GM23338 (cell line): Measurements from ENCODE around the gene TEX14. TPM values are rescaled to one million over a fixed set of nuclear protein-coding genes. Genes with fewer than 3 reads are reported as not detected.

ENCODE experiments used
- ATAC-seq: fragments of 200-7000 bp; cut with Tn5 transposase; 3 replicates; pipeline ENCODE4 v1.9.1; 2020
- DNase-seq: peaks from one replicate; pipeline ENCODE4 v3.0.0-alpha.2; 2015; ENCODE audit warnings: low spot score
- H2AFZ ChIP-seq: fragments of 200-600 bp; sonication (generic); 2 replicates; pipeline ENCODE4 v1.8.0; 2016; ENCODE audit warnings: antibody characterized with exemption, mild to moderate bottlenecking, moderate library complexity
- H3F3A ChIP-seq: fragments of 200-600 bp; sonication (generic); replicated peaks from 2 replicates; pipeline ENCODE4 v1.8.0; 2017; ENCODE audit warnings: antibody characterized with exemption, mixed run types, low read depth
- H3K27ac ChIP-seq: fragments of 200-600 bp; sonication (generic); 2 replicates; pipeline ENCODE4 v1.6.1; 2016; ENCODE audit warnings: low read depth
- H3K27me3 ChIP-seq: fragments of 200-600 bp; sonication (generic); 2 replicates; pipeline ENCODE4 v1.8.0; 2016; ENCODE audit warnings: mild to moderate bottlenecking, mixed run types, moderate library complexity; ENCODE audit not compliant: insufficient read depth
- H3K36me3 ChIP-seq: fragments of 200-600 bp; sonication (generic); 2 replicates; pipeline ENCODE4 v1.8.0; 2016; ENCODE audit warnings: mild to moderate bottlenecking; ENCODE audit not compliant: insufficient read depth
- H3K4me1 ChIP-seq: fragments of 200-600 bp; sonication (generic); 2 replicates; pipeline ENCODE4 v1.8.0; 2016; ENCODE audit warnings: mild to moderate bottlenecking, moderate library complexity; ENCODE audit not compliant: insufficient read depth
- H3K4me2 ChIP-seq: fragments of 200-600 bp; sonication (generic); 2 replicates; pipeline ENCODE4 v1.7.1; 2017; ENCODE audit warnings: mixed run types
- H3K4me3 ChIP-seq: fragments of 200-600 bp; sonication (generic); 2 replicates; pipeline ENCODE4 v1.6.1; 2016; ENCODE audit warnings: mixed run types
- H3K79me2 ChIP-seq: fragments of 200-600 bp; sonication (generic); replicated peaks from 2 replicates; pipeline ENCODE4 v1.8.0; 2017; ENCODE audit warnings: mild to moderate bottlenecking; ENCODE audit not compliant: insufficient read depth
- H3K9me2 ChIP-seq: fragments of 200-600 bp; sonication (generic); 2 replicates; pipeline ENCODE4 v1.8.0; 2017; ENCODE audit not compliant: insufficient read depth
- H4K20me1 ChIP-seq: fragments of 200-600 bp; sonication (generic); replicated peaks from 2 replicates; pipeline ENCODE4 v1.8.0; 2017; ENCODE audit warnings: mild to moderate bottlenecking; ENCODE audit not compliant: insufficient read depth
- H3K27ac Mint-ChIP-seq: 2 replicates; pipeline ENCODE4 v1.8.0; 2020; ENCODE audit warnings: inconsistent platforms, mild to moderate bottlenecking, moderate library complexity, mixed read lengths
- H3K27me3 Mint-ChIP-seq: 3 replicates; pipeline ENCODE4 v1.8.0; 2022; ENCODE audit warnings: low read depth, mild to moderate bottlenecking, moderate library complexity, mixed read lengths, inconsistent platforms; ENCODE audit not compliant: insufficient read depth, poor library complexity
- H3K36me3 Mint-ChIP-seq: 3 replicates; pipeline ENCODE4 v1.8.0; 2021; ENCODE audit warnings: low read depth, mild to moderate bottlenecking, inconsistent platforms, moderate library complexity, mixed read lengths
- H3K4me1 Mint-ChIP-seq: 3 replicates; pipeline ENCODE4 v1.8.0; 2020; ENCODE audit warnings: mild to moderate bottlenecking, inconsistent platforms, mixed read lengths
- H3K4me3 Mint-ChIP-seq: 3 replicates; pipeline ENCODE4 v1.8.0; 2021; ENCODE audit warnings: moderate library complexity, mild to moderate bottlenecking, inconsistent platforms, mixed read lengths
- H3K9me3 Mint-ChIP-seq: 3 replicates; pipeline ENCODE4 v1.8.0; 2020; ENCODE audit warnings: moderate library complexity, mild to moderate bottlenecking, inconsistent platforms, mixed read lengths
- CREB1 ChIP-seq: fragments of 250-450 bp; sonication (Bioruptor Pico); IDR thresholded peaks from 2 replicates; pipeline ENCODE4 v1.5.0; 2020; ENCODE audit warnings: low read depth, mild to moderate bottlenecking, moderate library complexity
- NANOG ChIP-seq: IDR thresholded peaks from 2 replicates; pipeline ENCODE4 v1.6.1; 2016; ENCODE audit warnings: antibody characterized with exemption, borderline replicate concordance
- ZNF331 ChIP-seq: fragments of 250-450 bp; sonication (Bioruptor Pico); IDR thresholded peaks from 2 replicates; pipeline ENCODE4 v1.5.0; 2020; ENCODE audit warnings: low read depth, mild to moderate bottlenecking, moderate library complexity
- polyA plus RNA-seq: library from polyadenylated mRNA; unstranded; fragments of >200 nt; fragmentation: Nextera tagmentation; extraction: Ambion mirVana; gene quantifications from 2 replicates; pipeline ENCODE4 v1.2.1, GENCODE V29; 2016
- total RNA-seq: library from RNA; depleted of rRNA; stranded (reverse); fragments of >200 nt; shearing (Covaris generic); gene quantifications from 2 replicates; pipeline ENCODE4 v1.2.3, GENCODE V29; 2014
- TF ChIP-seq, protein P1 (sequence below): fragments of 250-450 bp; sonication (Bioruptor Pico); IDR thresholded peaks from 2 replicates; pipeline ENCODE4 v1.5.0; 2020; ENCODE audit warnings: mild to moderate bottlenecking, moderate library complexity
- TF ChIP-seq, protein P2 (sequence below): IDR thresholded peaks from 2 replicates; pipeline ENCODE4 v1.6.1; 2016; ENCODE audit warnings: antibody characterized with exemption
- TF ChIP-seq, protein P3 (sequence below): IDR thresholded peaks from one replicate; pipeline ENCODE4 v1.6.1; 2018; ENCODE audit warnings: antibody characterized with exemption; ENCODE audit not compliant: unreplicated experiment

Gene TEX14
- total and polyA plus RNA-seq, 2 experiments from 2014 or later = 0.80 to 2.6 TPM

DNA sequence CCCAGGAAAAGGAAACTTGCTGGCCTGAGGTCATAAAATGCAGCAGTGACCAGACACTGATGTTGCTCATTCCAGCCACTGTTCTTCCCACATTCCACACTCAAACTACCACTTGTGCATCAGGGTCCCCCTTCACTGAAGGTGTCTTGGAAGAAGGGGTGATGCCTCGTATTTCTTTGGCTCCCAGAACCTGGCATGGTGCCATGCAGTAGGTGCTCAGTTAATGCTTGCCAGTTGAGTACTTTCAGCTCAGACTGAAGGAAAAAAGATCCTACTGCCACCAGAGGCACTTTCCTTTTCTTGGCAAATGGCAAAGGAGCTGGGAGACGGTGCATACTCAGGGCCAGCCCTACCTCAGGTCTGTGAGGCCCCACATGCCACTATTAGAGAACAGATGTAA is 73.5 kb downstream of the TEX14 start (continued):
- TF ChIP-seq, protein P1, sequence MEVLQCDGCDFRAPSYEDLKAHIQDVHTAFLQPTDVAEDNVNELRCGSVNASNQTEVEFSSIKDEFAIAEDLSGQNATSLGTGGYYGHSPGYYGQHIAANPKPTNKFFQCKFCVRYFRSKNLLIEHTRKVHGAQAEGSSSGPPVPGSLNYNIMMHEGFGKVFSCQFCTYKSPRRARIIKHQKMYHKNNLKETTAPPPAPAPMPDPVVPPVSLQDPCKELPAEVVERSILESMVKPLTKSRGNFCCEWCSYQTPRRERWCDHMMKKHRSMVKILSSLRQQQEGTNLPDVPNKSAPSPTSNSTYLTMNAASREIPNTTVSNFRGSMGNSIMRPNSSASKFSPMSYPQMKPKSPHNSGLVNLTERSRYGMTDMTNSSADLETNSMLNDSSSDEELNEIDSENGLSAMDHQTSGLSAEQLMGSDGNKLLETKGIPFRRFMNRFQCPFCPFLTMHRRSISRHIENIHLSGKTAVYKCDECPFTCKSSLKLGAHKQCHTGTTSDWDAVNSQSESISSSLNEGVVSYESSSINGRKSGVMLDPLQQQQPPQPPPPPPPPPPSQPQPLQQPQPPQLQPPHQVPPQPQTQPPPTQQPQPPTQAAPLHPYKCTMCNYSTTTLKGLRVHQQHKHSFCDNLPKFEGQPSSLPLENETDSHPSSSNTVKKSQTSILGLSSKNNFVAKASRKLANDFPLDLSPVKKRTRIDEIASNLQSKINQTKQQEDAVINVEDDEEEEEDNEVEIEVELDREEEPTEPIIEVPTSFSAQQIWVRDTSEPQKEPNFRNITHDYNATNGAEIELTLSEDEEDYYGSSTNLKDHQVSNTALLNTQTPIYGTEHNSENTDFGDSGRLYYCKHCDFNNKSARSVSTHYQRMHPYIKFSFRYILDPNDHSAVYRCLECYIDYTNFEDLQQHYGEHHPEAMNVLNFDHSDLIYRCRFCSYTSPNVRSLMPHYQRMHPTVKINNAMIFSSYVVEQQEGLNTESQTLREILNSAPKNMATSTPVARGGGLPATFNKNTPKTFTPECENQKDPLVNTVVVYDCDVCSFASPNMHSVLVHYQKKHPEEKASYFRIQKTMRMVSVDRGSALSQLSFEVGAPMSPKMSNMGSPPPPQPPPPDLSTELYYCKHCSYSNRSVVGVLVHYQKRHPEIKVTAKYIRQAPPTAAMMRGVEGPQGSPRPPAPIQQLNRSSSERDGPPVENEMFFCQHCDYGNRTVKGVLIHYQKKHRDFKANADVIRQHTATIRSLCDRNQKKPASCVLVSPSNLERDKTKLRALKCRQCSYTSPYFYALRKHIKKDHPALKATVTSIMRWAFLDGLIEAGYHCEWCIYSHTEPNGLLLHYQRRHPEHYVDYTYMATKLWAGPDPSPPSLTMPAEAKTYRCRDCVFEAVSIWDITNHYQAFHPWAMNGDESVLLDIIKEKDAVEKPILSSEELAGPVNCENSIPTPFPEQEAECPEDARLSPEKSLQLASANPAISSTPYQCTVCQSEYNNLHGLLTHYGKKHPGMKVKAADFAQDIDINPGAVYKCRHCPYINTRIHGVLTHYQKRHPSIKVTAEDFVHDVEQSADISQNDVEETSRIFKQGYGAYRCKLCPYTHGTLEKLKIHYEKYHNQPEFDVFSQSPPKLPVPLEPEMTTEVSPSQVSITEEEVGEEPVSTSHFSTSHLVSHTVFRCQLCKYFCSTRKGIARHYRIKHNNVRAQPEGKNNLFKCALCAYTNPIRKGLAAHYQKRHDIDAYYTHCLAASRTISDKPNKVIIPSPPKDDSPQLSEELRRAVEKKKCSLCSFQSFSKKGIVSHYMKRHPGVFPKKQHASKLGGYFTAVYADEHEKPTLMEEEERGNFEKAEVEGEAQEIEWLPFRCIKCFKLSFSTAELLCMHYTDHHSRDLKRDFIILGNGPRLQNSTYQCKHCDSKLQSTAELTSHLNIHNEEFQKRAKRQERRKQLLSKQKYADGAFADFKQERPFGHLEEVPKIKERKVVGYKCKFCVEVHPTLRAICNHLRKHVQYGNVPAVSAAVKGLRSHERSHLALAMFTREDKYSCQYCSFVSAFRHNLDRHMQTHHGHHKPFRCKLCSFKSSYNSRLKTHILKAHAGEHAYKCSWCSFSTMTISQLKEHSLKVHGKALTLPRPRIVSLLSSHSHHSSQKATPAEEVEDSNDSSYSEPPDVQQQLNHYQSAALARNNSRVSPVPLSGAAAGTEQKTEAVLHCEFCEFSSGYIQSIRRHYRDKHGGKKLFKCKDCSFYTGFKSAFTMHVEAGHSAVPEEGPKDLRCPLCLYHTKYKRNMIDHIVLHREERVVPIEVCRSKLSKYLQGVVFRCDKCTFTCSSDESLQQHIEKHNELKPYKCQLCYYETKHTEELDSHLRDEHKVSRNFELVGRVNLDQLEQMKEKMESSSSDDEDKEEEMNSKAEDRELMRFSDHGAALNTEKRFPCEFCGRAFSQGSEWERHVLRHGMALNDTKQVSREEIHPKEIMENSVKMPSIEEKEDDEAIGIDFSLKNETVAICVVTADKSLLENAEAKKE (CRISPR knock-in tag) = no peak
- no peak for TF ChIP-seq NANOG
- no peak for TF ChIP-seq ZNF331 (CRISPR knock-in tag)
- TF ChIP-seq, protein P2, sequence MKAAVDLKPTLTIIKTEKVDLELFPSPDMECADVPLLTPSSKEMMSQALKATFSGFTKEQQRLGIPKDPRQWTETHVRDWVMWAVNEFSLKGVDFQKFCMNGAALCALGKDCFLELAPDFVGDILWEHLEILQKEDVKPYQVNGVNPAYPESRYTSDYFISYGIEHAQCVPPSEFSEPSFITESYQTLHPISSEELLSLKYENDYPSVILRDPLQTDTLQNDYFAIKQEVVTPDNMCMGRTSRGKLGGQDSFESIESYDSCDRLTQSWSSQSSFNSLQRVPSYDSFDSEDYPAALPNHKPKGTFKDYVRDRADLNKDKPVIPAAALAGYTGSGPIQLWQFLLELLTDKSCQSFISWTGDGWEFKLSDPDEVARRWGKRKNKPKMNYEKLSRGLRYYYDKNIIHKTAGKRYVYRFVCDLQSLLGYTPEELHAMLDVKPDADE = no peak

DNA sequence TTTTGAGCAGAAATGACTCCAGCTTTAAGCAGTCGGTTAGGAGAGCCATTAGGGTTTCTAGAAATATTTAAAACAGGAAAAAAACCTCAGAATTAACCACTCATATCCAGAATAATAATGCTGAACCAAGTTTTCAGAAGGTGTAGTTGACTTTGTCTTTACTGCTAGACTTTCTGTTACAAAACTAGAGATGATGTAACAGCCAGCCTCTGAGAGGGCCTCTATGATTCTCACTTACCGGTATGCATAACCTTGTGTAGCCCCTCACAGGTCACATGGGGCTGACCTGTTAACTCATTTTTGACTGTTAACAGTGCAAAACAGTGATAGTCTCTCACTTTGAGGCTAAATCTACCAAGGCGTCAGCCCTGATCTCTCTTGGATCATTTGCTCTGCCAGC is 74.3 kb downstream of the TEX14 start:
- Histone ChIP-seq H3K27ac (no peak overlapping the region), H3K9me2 (no peaks in the 10 kb centered on the region), H3K36me3 (no peaks in the 10 kb centered on the region), H3K4me1 (no peaks in the 10 kb centered on the region), H4K20me1 (no peaks in the 10 kb centered on the region), H2AFZ (no peak overlapping the region), H3K79me2 (no peaks in the 10 kb centered on the region), H3K27me3 (no peaks in the 10 kb centered on the region), H3F3A (no peaks in the 10 kb centered on the region), H3K4me2 (no peak overlapping the region), H3K4me3 (no peak overlapping the region)
- H3K36me3 Mint-ChIP-seq = no peaks in the 10 kb centered on the region
- no peak overlapping the region for H3K27ac Mint-ChIP-seq
- DNase-seq (no peak), ATAC-seq (no peak)
- H3K4me1 Mint-ChIP-seq = peaks cover 11% of the 10 kb centered on the region
- no peaks in the 10 kb centered on the region for H3K9me3 Mint-ChIP-seq
- no peak overlapping the region for H3K4me3 Mint-ChIP-seq
- H3K27me3 Mint-ChIP-seq = no peaks in the 10 kb centered on the region
- TF ChIP-seq CREB1 (CRISPR knock-in tag) (no peak), NANOG (no peak)
- TF ChIP-seq, protein P3, sequence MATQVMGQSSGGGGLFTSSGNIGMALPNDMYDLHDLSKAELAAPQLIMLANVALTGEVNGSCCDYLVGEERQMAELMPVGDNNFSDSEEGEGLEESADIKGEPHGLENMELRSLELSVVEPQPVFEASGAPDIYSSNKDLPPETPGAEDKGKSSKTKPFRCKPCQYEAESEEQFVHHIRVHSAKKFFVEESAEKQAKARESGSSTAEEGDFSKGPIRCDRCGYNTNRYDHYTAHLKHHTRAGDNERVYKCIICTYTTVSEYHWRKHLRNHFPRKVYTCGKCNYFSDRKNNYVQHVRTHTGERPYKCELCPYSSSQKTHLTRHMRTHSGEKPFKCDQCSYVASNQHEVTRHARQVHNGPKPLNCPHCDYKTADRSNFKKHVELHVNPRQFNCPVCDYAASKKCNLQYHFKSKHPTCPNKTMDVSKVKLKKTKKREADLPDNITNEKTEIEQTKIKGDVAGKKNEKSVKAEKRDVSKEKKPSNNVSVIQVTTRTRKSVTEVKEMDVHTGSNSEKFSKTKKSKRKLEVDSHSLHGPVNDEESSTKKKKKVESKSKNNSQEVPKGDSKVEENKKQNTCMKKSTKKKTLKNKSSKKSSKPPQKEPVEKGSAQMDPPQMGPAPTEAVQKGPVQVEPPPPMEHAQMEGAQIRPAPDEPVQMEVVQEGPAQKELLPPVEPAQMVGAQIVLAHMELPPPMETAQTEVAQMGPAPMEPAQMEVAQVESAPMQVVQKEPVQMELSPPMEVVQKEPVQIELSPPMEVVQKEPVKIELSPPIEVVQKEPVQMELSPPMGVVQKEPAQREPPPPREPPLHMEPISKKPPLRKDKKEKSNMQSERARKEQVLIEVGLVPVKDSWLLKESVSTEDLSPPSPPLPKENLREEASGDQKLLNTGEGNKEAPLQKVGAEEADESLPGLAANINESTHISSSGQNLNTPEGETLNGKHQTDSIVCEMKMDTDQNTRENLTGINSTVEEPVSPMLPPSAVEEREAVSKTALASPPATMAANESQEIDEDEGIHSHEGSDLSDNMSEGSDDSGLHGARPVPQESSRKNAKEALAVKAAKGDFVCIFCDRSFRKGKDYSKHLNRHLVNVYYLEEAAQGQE = no peak
